ENCODE results near the gene FAM3B. TPM values are rescaled to one million over a fixed set of nuclear protein-coding genes. Genes with fewer than 3 reads are reported as not detected.

FAM3B gene
- total RNA-seq, 4 donors from 2014 or later: 49.5 to 323 (median 159) TPM

- no peak for DNase-seq
- H3K9me3 ChIP-seq: peaks cover 0 to 6% (median 2%) of the 10 kb centered on the region in 4 donors
These were observed 21.9 kb downstream of the FAM3B start for GRCh38 chr21:41338455-41338854.

GRCh38 chr21:41342035-41342434 is 25.4 kb downstream of the FAM3B start:
- DNase-seq: no peak
- H3K27ac ChIP-seq: no peak overlapping the region
- no peaks in the 10 kb centered on the region for H3K9me3 ChIP-seq
- H3K4me3 ChIP-seq: no peak overlapping the region
- H3K36me3 ChIP-seq: peaks cover 0 to 11% (median 0%) of the 10 kb centered on the region in 3 donors
- H3K27me3 ChIP-seq: no peaks in the 10 kb centered on the region
- no peaks in the 10 kb centered on the region for H3K4me1 ChIP-seq
- no peak for TF ChIP-seq POLR2A (IDR thresholded peaks at IDR 0.05)
- TF ChIP-seq, protein P1, sequence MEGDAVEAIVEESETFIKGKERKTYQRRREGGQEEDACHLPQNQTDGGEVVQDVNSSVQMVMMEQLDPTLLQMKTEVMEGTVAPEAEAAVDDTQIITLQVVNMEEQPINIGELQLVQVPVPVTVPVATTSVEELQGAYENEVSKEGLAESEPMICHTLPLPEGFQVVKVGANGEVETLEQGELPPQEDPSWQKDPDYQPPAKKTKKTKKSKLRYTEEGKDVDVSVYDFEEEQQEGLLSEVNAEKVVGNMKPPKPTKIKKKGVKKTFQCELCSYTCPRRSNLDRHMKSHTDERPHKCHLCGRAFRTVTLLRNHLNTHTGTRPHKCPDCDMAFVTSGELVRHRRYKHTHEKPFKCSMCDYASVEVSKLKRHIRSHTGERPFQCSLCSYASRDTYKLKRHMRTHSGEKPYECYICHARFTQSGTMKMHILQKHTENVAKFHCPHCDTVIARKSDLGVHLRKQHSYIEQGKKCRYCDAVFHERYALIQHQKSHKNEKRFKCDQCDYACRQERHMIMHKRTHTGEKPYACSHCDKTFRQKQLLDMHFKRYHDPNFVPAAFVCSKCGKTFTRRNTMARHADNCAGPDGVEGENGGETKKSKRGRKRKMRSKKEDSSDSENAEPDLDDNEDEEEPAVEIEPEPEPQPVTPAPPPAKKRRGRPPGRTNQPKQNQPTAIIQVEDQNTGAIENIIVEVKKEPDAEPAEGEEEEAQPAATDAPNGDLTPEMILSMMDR (IDR thresholded peaks at IDR 0.05): no peak

More at GRCh38 chr21:41338455-41338854, 21.9 kb downstream of the FAM3B start:
- TF ChIP-seq POLR2A (IDR thresholded peaks at IDR 0.05): no peak
- TF ChIP-seq, protein P1 (IDR thresholded peaks at IDR 0.05): no peak
- no peaks in the 10 kb centered on the region for H3K27me3 ChIP-seq
- no peaks in the 10 kb centered on the region for H3K4me1 ChIP-seq
- H3K4me3 ChIP-seq: no peak overlapping the region
- peaks cover 0 to 13% (median 0%) of the 10 kb centered on the region in 3 donors for H3K36me3 ChIP-seq
- no peak overlapping the region for H3K27ac ChIP-seq

- no peak for TF ChIP-seq POLR2A (IDR thresholded peaks at IDR 0.05)
- TF ChIP-seq, protein P1 (IDR thresholded peaks at IDR 0.05): no peak
- Histone ChIP-seq H3K9me3 (no peaks in the 10 kb centered on the region), H3K36me3 (peaks cover 0 to 19% (median 0%) of the 10 kb centered on the region in 3 donors), H3K27ac (no peak overlapping the region), H3K4me3 (no peak overlapping the region), H3K27me3 (no peaks in the 10 kb centered on the region), H3K4me1 (no peaks in the 10 kb centered on the region)
- DNase-seq: no peak
These were observed 27.5 kb downstream of the FAM3B start for GRCh38 chr21:41344146-41344545.

- H3K4me1 ChIP-seq: no peaks in the 10 kb centered on the region
- peaks cover 0 to 20% (median 0%) of the 10 kb centered on the region in 3 donors for H3K36me3 ChIP-seq
- no peaks in the 10 kb centered on the region for H3K9me3 ChIP-seq
- no peak overlapping the region for H3K27ac ChIP-seq
- no peaks in the 10 kb centered on the region for H3K27me3 ChIP-seq
- DNase-seq: no peak
- TF ChIP-seq POLR2A (IDR thresholded peaks at IDR 0.05): no peak
- TF ChIP-seq, protein P1 (IDR thresholded peaks at IDR 0.05): no peak
- no peak overlapping the region for H3K4me3 ChIP-seq
These were observed 28.8 kb downstream of the FAM3B start for GRCh38 chr21:41345356-41345755.

DNA sequence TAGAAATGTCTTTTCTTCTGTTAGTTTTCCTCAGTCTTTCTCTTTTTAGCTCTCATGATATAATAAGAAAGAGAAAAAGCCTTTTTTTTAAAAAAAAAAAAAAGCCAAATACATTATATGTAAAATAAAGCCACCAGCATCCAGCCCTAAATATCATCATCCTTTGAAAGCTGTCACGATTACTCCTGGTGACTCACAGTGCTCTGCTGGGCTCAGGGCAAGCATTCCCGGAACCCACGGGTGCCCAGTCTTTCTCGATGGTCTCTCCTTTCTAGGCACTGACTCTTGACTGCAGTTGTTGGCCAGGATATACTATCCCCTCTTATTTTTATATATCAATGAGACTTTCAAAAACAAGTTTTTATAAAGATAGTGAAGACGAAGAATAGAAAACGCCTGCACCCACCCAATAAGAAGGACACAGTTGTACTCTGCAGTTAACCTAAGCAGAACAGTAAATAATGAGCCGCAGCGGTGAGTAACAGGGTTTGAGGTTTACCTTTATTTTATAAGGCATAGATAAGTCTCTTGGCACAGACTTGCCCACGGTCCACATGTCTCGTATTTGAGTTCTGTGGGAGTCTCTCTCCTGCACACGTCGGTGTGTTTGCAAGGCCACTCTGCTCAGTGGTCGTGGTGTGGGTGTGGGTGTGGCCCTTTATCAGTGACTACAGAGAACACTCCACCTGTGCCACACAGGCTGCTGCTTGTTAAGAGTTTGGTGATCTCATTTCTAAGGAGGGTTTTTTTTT is 29.5 kb downstream of the FAM3B start:
- H3K4me1 ChIP-seq: no peaks in the 10 kb centered on the region
- H3K4me3 ChIP-seq: no peak overlapping the region
- no peaks in the 10 kb centered on the region for H3K9me3 ChIP-seq
- DNase-seq: no peak
- no peak for TF ChIP-seq POLR2A (IDR thresholded peaks at IDR 0.05)
- TF ChIP-seq, protein P1 (IDR thresholded peaks at IDR 0.05): no peak
- H3K27me3 ChIP-seq: no peaks in the 10 kb centered on the region
- peaks cover 0 to 20% (median 0%) of the 10 kb centered on the region in 3 donors for H3K36me3 ChIP-seq
- no peak overlapping the region for H3K27ac ChIP-seq

Measured in Peyer's patch (tissue), 4 donors.